HG02571 (cell line): ENCODE measurements around the gene EPN3.

Experiments
- ATAC-seq: cut with Tn5 transposase; IDR thresholded peaks from one replicate; pipeline ENCODE4 v1.9.1; 2021; ENCODE audit warnings: mild to moderate bottlenecking, moderate library complexity; ENCODE audit not compliant: unreplicated experiment

The EPN3 gene

GRCh38 chr17:50532452-50533024 is at the start of gene EPN3:
EPN3 (plus strand) TSS chr17:50532735; CDS start chr17:50536557, 3,822 bp downstream.
- no peak for ATAC-seq

GRCh38 chr17:50483266-50483665 is 49.3 kb upstream of the EPN3 start:
- no peak for ATAC-seq

DNA sequence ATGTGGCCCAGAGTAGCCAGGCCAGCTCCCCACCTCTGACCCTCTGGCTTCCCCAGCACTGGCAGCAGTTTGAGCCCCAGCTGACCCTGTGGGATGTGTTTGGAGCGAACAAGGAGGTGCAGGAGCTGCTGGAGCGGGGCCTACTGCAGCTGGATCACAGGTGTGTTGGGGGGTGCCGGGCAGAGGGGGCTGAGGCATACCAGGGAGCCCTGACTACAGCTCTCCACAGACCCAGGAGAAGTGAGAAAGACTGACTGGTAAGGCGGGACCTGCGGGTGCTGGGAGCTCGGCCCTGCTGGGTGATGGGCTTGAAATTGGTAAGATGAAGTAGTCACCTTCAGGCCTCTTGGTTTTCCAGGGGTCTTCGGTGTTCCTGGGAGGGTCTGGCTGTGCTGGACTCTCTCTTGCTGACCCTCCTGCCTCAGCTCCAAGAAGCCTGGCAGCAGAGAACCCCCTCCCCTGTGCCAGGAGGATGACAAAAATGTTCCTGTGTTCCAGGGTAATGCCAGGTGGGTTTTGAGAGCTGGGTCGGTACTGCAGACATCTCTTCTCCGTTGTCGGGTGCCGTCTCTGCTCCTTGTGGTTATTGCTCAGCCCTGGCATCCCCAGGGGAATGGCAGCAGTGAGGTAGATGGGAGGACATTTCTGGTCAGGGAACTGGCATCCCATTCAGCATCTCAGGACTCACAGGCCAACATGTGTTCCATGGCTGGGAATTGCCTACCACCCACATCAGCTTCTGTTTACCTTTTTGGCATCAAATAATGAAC is 48.0 kb upstream of the EPN3 start:
- no peak for ATAC-seq

- ATAC-seq = no peak
These were observed 45.1 kb upstream of the EPN3 start for GRCh38 chr17:50487213-50488096.

- no peak for ATAC-seq
These were observed 43.7 kb upstream of the EPN3 start for GRCh38 chr17:50488880-50489279.

GRCh38 chr17:50491505-50491904 is 41.0 kb upstream of the EPN3 start:
- ATAC-seq = no peak

GRCh38 chr17:50492214-50492613 is 40.3 kb upstream of the EPN3 start:
- ATAC-seq = no peak

GRCh38 chr17:50493744-50494143 is 38.8 kb upstream of the EPN3 start:
- ATAC-seq = no peak

GRCh38 chr17:50495217-50495823 is 37.2 kb upstream of the EPN3 start:
- no peak for ATAC-seq

GRCh38 chr17:50495918-50496317 is 36.6 kb upstream of the EPN3 start:
- no peak for ATAC-seq

GRCh38 chr17:50498021-50498874 is 34.3 kb upstream of the EPN3 start:
- ATAC-seq = no peak

- no peak for ATAC-seq
These were observed 33.3 kb upstream of the EPN3 start for GRCh38 chr17:50499270-50499669.

DNA sequence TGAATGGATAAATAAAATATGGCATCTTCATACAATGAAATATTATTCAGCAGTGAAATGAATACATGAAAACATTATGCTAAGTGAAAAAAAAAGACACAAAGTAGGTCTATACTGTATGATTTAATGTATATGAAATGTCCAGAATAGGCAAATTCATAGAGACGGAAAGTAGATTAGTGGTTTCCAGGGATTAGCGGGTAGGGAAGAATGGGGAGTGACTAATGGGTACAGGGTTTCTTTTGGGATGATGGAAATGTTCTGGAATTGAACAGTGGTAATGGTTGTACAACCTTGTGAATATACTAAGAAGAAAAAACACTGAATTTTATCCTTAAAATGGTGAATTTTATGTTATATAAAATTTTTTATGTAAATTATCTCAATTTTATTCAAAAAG is 32.8 kb upstream of the EPN3 start:
- ATAC-seq = no peak

DNA sequence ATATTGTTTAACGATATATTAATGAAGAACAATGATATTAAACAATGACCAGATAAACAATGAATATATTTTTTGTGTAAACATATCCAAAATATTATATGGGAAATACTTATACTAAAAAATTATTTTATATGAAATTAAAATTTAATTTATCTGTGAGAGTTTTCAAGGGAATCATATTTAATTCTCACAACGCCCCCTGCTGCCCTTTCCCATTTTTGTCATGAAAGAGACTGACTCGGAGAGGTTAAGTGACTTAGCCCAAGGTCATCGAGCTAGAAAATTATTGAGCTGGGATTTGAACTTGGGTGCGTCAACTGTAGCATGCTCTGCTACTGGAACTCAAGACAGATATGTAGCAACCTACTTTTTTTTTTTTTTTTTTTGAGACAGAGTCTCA is 31.5 kb upstream of the EPN3 start:
- ATAC-seq = no peak

DNA sequence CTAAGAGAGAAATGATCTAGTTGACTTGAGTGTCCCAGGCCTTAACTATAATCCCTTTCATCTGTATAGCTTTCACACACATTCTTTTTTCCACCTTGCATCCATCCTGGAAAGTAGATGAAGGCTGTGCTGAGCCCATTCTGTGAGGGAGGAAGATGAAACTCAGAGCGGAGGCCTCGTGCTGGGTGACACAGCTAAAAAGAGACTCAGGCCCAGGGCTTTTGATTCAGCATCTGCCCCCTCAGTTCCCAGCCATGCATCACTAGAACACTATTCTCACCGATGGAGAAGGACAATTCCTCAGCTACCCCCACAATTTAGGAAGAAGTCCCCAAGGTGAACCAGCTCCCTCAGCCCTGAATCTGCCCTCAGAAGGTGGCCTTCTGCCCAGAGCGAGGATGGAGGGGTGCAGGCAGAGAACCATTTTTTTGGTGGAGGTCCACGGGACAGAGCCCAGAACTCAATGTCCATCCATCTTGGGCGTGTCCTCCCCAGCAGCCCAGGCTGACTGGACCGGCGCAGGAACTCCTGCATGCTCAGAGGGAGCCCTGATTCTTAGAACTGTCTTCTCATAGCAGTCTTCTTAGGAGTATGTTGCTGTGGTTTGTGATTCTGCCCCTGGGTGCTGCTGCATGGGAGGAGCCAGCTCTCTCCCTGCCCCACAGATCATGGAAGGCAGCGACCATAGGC is 30.1 kb upstream of the EPN3 start:
- ATAC-seq = no peak

- ATAC-seq = no peak
These were observed 26.9 kb upstream of the EPN3 start for GRCh38 chr17:50505591-50506130.

- ATAC-seq = no peak
These were observed 26.2 kb upstream of the EPN3 start for GRCh38 chr17:50506298-50506697.

- peak; percentile 45 for ATAC-seq
These were observed 24.5 kb upstream of the EPN3 start, which contains the start of gene MYCBPAP for GRCh38 chr17:50507871-50508572. MYCBPAP (plus strand) TSS chr17:50508439; CDS start chr17:50508675, 236 bp downstream.
